ENCODE results near the gene ARHGEF10L. TPM values are rescaled to one million over a fixed set of nuclear protein-coding genes. Genes with fewer than 3 reads are reported as not detected.

ARHGEF10L gene
- total and polyA plus RNA-seq, 4 donors = 20.7 to 61.0 (median 42.1) TPM

- Histone ChIP-seq H3K36me3 (ENCODE audit: control insufficient read depth, insufficient read depth, low read length) (peaks cover 47% of the 10 kb centered on the region), H3K27me3 (ENCODE audit: control insufficient read depth, insufficient read depth, low read length) (no peaks in the 10 kb centered on the region), H3K27ac (ENCODE audit: low read depth, low read length) (no peak overlapping the region), H3K4me1 (ENCODE audit: control insufficient read depth, insufficient read depth, low read length) (peaks cover 32% of the 10 kb centered on the region), H3K4me3 (ENCODE audit: low read depth, low read length) (no peak overlapping the region), H3K9me3 (ENCODE audit: control insufficient read depth, insufficient read depth, low read length) (no peaks in the 10 kb centered on the region)
- WGBS (ENCODE audit: insufficient coverage) = 59% methylated on average over 12 of the region's 19 CpGs
- DNase-seq (ENCODE audit: low read depth in 4 of 6, low spot score in 6 of 6) = peak in 1 of 6 donors; percentile 86
Measured at GRCh38 chr1:17596651-17597509, 57.4 kb downstream of the ARHGEF10L start.

- H3K27ac ChIP-seq (ENCODE audit: low read depth, low read length) = no peak overlapping the region
Measured at GRCh38 chr1:17597651-17598050, 58.2 kb downstream of the ARHGEF10L start.

GRCh38 chr1:17598251-17598650 is 58.8 kb downstream of the ARHGEF10L start:
- DNase-seq (ENCODE audit: low read depth in 4 of 6, low spot score in 6 of 6) = no peak
- H3K27me3 ChIP-seq (ENCODE audit: control insufficient read depth, insufficient read depth, low read length) = no peaks in the 10 kb centered on the region
- H3K4me3 ChIP-seq (ENCODE audit: low read depth, low read length) = no peak overlapping the region
- peaks cover 54% of the 10 kb centered on the region for H3K36me3 ChIP-seq (ENCODE audit: control insufficient read depth, insufficient read depth, low read length)
- H3K27ac ChIP-seq (ENCODE audit: low read depth, low read length) = no peak overlapping the region
- WGBS (ENCODE audit: insufficient coverage) = 100% methylated on average over 2 of the region's 3 CpGs
- H3K4me1 ChIP-seq (ENCODE audit: control insufficient read depth, insufficient read depth, low read length) = peaks cover 40% of the 10 kb centered on the region
- no peaks in the 10 kb centered on the region for H3K9me3 ChIP-seq (ENCODE audit: control insufficient read depth, insufficient read depth, low read length)

More at GRCh38 chr1:17597651-17598050, 58.2 kb downstream of the ARHGEF10L start:
- H3K27me3 ChIP-seq (ENCODE audit: control insufficient read depth, insufficient read depth, low read length) = no peaks in the 10 kb centered on the region
- no peak for DNase-seq (ENCODE audit: low read depth in 4 of 6, low spot score in 6 of 6)
- peaks cover 50% of the 10 kb centered on the region for H3K36me3 ChIP-seq (ENCODE audit: control insufficient read depth, insufficient read depth, low read length)
- no peak overlapping the region for H3K4me3 ChIP-seq (ENCODE audit: low read depth, low read length)
- H3K4me1 ChIP-seq (ENCODE audit: control insufficient read depth, insufficient read depth, low read length) = peaks cover 34% of the 10 kb centered on the region
- WGBS (ENCODE audit: insufficient coverage) = 88% methylated on average over 6 of the region's 9 CpGs
- no peaks in the 10 kb centered on the region for H3K9me3 ChIP-seq (ENCODE audit: control insufficient read depth, insufficient read depth, low read length)

GRCh38 chr1:17599291-17599953 is 59.9 kb downstream of the ARHGEF10L start:
- no peak for DNase-seq (ENCODE audit: low read depth in 4 of 6, low spot score in 6 of 6)
- H3K36me3 ChIP-seq (ENCODE audit: control insufficient read depth, insufficient read depth, low read length) = peaks cover 56% of the 10 kb centered on the region
- WGBS (ENCODE audit: insufficient coverage) = 88% methylated on average over 8 of the region's 12 CpGs
- peaks cover 43% of the 10 kb centered on the region for H3K4me1 ChIP-seq (ENCODE audit: control insufficient read depth, insufficient read depth, low read length)
- no peak overlapping the region for H3K27ac ChIP-seq (ENCODE audit: low read depth, low read length)
- no peak overlapping the region for H3K4me3 ChIP-seq (ENCODE audit: low read depth, low read length)
- no peaks in the 10 kb centered on the region for H3K27me3 ChIP-seq (ENCODE audit: control insufficient read depth, insufficient read depth, low read length)
- no peaks in the 10 kb centered on the region for H3K9me3 ChIP-seq (ENCODE audit: control insufficient read depth, insufficient read depth, low read length)

- Histone ChIP-seq H3K36me3 (ENCODE audit: control insufficient read depth, insufficient read depth, low read length) (peaks cover 60% of the 10 kb centered on the region), H3K27ac (ENCODE audit: low read depth, low read length) (no peak overlapping the region), H3K4me3 (ENCODE audit: low read depth, low read length) (no peak overlapping the region), H3K4me1 (ENCODE audit: control insufficient read depth, insufficient read depth, low read length) (peaks cover 47% of the 10 kb centered on the region), H3K27me3 (ENCODE audit: control insufficient read depth, insufficient read depth, low read length) (no peaks in the 10 kb centered on the region), H3K9me3 (ENCODE audit: control insufficient read depth, insufficient read depth, low read length) (no peaks in the 10 kb centered on the region)
- DNase-seq (ENCODE audit: low read depth in 4 of 6, low spot score in 6 of 6) = no peak
- 80% methylated on average over 3 of the region's 5 CpGs for WGBS (ENCODE audit: insufficient coverage)
Measured at GRCh38 chr1:17599954-17600300, 60.4 kb downstream of the ARHGEF10L start.

GRCh38 chr1:17600321-17600720 is 60.8 kb downstream of the ARHGEF10L start:
- Histone ChIP-seq H3K36me3 (ENCODE audit: control insufficient read depth, insufficient read depth, low read length) (peaks cover 62% of the 10 kb centered on the region), H3K27ac (ENCODE audit: low read depth, low read length) (no peak overlapping the region), H3K4me1 (ENCODE audit: control insufficient read depth, insufficient read depth, low read length) (peaks cover 44% of the 10 kb centered on the region), H3K4me3 (ENCODE audit: low read depth, low read length) (no peak overlapping the region), H3K27me3 (ENCODE audit: control insufficient read depth, insufficient read depth, low read length) (no peaks in the 10 kb centered on the region), H3K9me3 (ENCODE audit: control insufficient read depth, insufficient read depth, low read length) (no peaks in the 10 kb centered on the region)
- 96% methylated on average over 4 of the region's 6 CpGs for WGBS (ENCODE audit: insufficient coverage)
- peak in 1 of 6 donors; percentile 38 for DNase-seq (ENCODE audit: low read depth in 4 of 6, low spot score in 6 of 6)

- Histone ChIP-seq H3K27me3 (ENCODE audit: control insufficient read depth, insufficient read depth, low read length) (no peaks in the 10 kb centered on the region), H3K4me1 (ENCODE audit: control insufficient read depth, insufficient read depth, low read length) (peaks cover 40% of the 10 kb centered on the region), H3K4me3 (ENCODE audit: low read depth, low read length) (no peak overlapping the region), H3K36me3 (ENCODE audit: control insufficient read depth, insufficient read depth, low read length) (peaks cover 63% of the 10 kb centered on the region), H3K27ac (ENCODE audit: low read depth, low read length) (no peak overlapping the region), H3K9me3 (ENCODE audit: control insufficient read depth, insufficient read depth, low read length) (no peaks in the 10 kb centered on the region)
- WGBS (ENCODE audit: insufficient coverage) = 90% methylated on average over 16 of the region's 17 CpGs
- DNase-seq (ENCODE audit: low read depth in 4 of 6, low spot score in 6 of 6) = no peak
Measured at GRCh38 chr1:17601643-17602382, 62.3 kb downstream of the ARHGEF10L start.

DNA sequence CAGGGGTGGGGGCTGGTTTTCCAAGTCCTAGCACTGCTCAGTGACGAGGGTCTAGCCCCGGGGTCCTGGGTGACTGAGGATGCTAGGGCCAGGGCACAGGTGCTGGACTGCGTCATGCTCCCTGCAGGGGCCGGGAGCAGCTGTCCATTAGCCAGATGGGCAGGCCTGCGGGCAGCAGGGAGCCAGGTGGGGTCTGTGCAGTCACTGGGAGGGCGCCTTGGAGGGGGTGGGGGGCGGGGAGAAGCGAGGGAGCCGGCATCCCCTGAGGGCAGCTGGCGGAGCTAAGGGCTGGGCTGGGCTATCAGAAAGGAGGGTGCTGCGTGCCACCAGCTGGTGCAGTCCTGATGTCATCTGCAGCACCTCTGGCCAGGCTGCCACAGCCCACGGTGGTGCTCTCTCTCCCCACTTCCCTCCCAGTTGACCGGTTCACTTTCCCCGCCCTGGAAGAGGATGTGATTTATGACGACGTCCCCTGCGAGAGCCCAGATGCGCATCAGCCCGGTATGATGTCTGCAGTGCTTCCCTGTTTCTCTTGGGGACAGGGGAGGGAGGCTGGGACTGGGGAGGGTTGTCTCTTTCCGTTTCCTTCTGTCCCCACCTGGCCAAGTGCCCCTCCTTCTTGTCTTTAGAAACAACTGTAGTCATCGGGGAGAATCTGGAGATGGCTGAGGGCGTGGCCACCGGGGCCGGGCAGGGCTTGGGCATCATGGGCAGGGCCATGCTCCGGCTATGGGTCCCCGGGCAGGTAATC is 63.8 kb downstream of the ARHGEF10L start:
- Histone ChIP-seq H3K9me3 (ENCODE audit: control insufficient read depth, insufficient read depth, low read length) (no peaks in the 10 kb centered on the region), H3K36me3 (ENCODE audit: control insufficient read depth, insufficient read depth, low read length) (peaks cover 70% of the 10 kb centered on the region), H3K4me3 (ENCODE audit: low read depth, low read length) (no peak overlapping the region), H3K27ac (ENCODE audit: low read depth, low read length) (no peak overlapping the region), H3K27me3 (ENCODE audit: control insufficient read depth, insufficient read depth, low read length) (no peaks in the 10 kb centered on the region), H3K4me1 (ENCODE audit: control insufficient read depth, insufficient read depth, low read length) (peaks cover 36% of the 10 kb centered on the region)
- WGBS (ENCODE audit: insufficient coverage) = 61% methylated on average over 20 of the region's 26 CpGs
- DNase-seq (ENCODE audit: low read depth in 4 of 6, low spot score in 6 of 6) = peak in 1 of 6 donors; percentile 39
